GM12891 (cell line): ENCODE data around the gene LMO7.

Experiments used
- POLR2A ChIP-seq: IDR thresholded peaks from 2 replicates; pipeline ENCODE4 v1.6.1; 2011; ENCODE audit warnings: low read depth, low read length, control low read depth
- POLR2AphosphoS5 ChIP-seq: IDR thresholded peaks from 2 replicates; pipeline ENCODE4 v1.6.1; 2011; ENCODE audit warnings: low read depth, low read length, control low read depth
- SPI1 ChIP-seq: IDR thresholded peaks from 2 replicates; pipeline ENCODE4 v1.6.1; 2011; ENCODE audit warnings: low read depth, low read length, control low read depth
- TAF1 ChIP-seq: IDR thresholded peaks from 2 replicates; pipeline ENCODE4 v1.6.1; 2011; ENCODE audit warnings: low read depth, low read length, control low read depth

DNA sequence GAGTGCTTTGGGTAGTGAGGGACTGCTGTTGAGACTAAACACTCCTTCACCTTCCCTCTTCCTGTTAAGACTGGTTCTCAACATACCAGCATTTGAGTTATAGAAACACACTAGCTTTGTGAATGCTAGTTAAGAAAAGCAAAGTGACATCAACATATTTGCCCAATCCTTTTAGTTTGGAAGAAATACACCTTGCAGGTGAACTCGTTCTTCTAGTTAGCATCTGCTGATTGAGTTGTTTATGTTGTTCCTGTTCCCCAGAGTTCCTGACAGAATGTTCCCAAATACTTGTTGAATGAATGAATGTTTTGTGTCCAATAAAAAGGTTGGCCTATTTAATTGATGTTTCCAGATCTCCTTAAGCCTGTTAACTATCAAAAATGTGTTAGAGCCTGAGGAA lies 7.1 kb downstream of the LMO7 start:
- TF ChIP-seq POLR2A (no peak), POLR2AphosphoS5 (no peak), SPI1 (no peak), TAF1 (no peak)
